ENCODE data around the gene CHPF2.

Gene CHPF2

GRCh38 chr7:151226875-151227782 lies 5.2 kb upstream of the CHPF2 start, which contains the start of gene ABCF2:
Gene ABCF2, minus strand, starts transcription at chr7:151227205. Its CDS starts 747 bp downstream, at chr7:151226458.
- no peaks in the 10 kb centered on the region for H3K27me3 ChIP-seq (replicated peaks)
- peak within 1 kb of the TSS; percentile 83 for H3K4me3 ChIP-seq (ENCODE audit: low read depth, low read length)
- H3K36me3 ChIP-seq (replicated peaks): peaks cover 22% of the 10 kb centered on the region
- in situ Hi-C loops (cut with HindIII; ENCODE audit: low pct_ligation_motif_present, low sequenced_read_pairs): no loop called here
- peak within 1 kb of the TSS; percentile 51 for H3K27ac ChIP-seq
- TF ChIP-seq CTCF (IDR thresholded peaks at IDR 0.05; ENCODE audit: low read depth, low read length, missing control alignments): peak; percentile 11
- peak; percentile 100 for DNase-seq

- in situ Hi-C loops (cut with HindIII; ENCODE audit: low pct_ligation_motif_present, low sequenced_read_pairs): no loop called here
- Histone ChIP-seq H3K27ac (no peak overlapping the region), H3K36me3 (replicated peaks) (peaks cover 12% of the 10 kb centered on the region), H3K27me3 (replicated peaks) (no peaks in the 10 kb centered on the region), H3K4me3 (ENCODE audit: low read depth, low read length) (peak overlapping the region; percentile 83)
- no peak for TF ChIP-seq CTCF (IDR thresholded peaks at IDR 0.05; ENCODE audit: low read depth, low read length, missing control alignments)
- DNase-seq: no peak
Observed at GRCh38 chr7:151228024-151228866, 4.0 kb upstream of the CHPF2 start.

GRCh38 chr7:151229249-151229648 lies 3.0 kb upstream of the CHPF2 start:
- peaks cover 8% of the 10 kb centered on the region for H3K36me3 ChIP-seq (replicated peaks)
- no peak for TF ChIP-seq CTCF (IDR thresholded peaks at IDR 0.05; ENCODE audit: low read depth, low read length, missing control alignments)
- no peak overlapping the region for H3K4me3 ChIP-seq (ENCODE audit: low read depth, low read length)
- H3K27ac ChIP-seq: no peak overlapping the region
- no peaks in the 10 kb centered on the region for H3K27me3 ChIP-seq (replicated peaks)
- no peak for DNase-seq
- in situ Hi-C loops (cut with HindIII; ENCODE audit: low pct_ligation_motif_present, low sequenced_read_pairs): no loop called here

- Histone ChIP-seq H3K36me3 (replicated peaks) (peaks cover 18% of the 10 kb centered on the region), H3K27ac (no peak overlapping the region), H3K4me3 (ENCODE audit: low read depth, low read length) (no peak overlapping the region), H3K27me3 (replicated peaks) (no peaks in the 10 kb centered on the region)
- in situ Hi-C loops (cut with HindIII; ENCODE audit: low pct_ligation_motif_present, low sequenced_read_pairs): no loop called here
- TF ChIP-seq CTCF (IDR thresholded peaks at IDR 0.05; ENCODE audit: low read depth, low read length, missing control alignments): no peak
- DNase-seq: no peak
Observed at GRCh38 chr7:151231080-151231479, 1.2 kb upstream of the CHPF2 start.

- Histone ChIP-seq H3K27ac (peak overlapping the region; percentile 84), H3K36me3 (replicated peaks) (peaks cover 38% of the 10 kb centered on the region), H3K27me3 (replicated peaks) (no peaks in the 10 kb centered on the region), H3K4me3 (ENCODE audit: low read depth, low read length) (peak overlapping the region; percentile 98)
- peak; percentile 5 for TF ChIP-seq CTCF (IDR thresholded peaks at IDR 0.05; ENCODE audit: low read depth, low read length, missing control alignments)
- in situ Hi-C loops (cut with HindIII; ENCODE audit: low pct_ligation_motif_present, low sequenced_read_pairs): no loop called here
- DNase-seq: peak; percentile 78
Observed at GRCh38 chr7:151232917-151233701, 826 bp downstream of the CHPF2 start.

Measured in brain microvascular endothelial cell (primary cell).